Glomerular visceral epithelial cell (primary cell): ENCODE measurements around the gene RHCE.
"Not testable (repeated sequence)": the region's sequence is repeated elsewhere in the genome, so short reads cannot be mapped to it uniquely, and the experiment has no call there.

Experiments
- DNase-seq: peaks from one replicate; pipeline ENCODE4 v3.0.0-alpha.2; 2016; ENCODE audit errors: extremely low spot score

The RHCE gene

DNA sequence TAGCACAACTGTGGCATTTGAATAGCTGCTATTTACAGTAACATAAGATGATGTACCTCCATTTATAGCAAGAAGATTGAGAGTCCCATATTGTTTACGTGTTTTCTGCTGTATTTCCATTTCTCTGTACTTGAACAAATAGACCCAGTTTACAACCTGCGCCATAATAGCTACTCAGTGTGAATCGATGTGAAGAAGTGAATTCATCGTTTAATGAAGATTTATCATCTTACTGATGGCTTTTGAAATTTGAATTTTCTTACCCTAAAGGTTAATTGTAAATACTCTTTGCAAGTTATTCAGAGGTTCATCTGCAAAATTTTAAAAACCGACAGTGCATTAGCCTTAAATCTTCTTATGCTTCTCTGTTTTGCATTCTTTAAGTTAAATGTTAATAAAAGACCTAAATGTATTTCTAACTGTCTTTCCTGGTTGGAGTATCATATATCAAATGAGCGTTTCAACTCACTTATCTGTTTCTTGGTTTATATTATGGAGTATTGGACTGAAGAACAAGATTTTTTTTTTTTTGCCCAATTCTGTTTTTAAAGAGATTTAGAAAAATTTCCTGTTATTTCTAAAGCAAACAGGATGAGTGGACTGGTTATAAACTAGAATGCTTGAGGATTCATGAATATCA lies 12.2 kb upstream of the RHCE start:
- no peak for DNase-seq

DNA sequence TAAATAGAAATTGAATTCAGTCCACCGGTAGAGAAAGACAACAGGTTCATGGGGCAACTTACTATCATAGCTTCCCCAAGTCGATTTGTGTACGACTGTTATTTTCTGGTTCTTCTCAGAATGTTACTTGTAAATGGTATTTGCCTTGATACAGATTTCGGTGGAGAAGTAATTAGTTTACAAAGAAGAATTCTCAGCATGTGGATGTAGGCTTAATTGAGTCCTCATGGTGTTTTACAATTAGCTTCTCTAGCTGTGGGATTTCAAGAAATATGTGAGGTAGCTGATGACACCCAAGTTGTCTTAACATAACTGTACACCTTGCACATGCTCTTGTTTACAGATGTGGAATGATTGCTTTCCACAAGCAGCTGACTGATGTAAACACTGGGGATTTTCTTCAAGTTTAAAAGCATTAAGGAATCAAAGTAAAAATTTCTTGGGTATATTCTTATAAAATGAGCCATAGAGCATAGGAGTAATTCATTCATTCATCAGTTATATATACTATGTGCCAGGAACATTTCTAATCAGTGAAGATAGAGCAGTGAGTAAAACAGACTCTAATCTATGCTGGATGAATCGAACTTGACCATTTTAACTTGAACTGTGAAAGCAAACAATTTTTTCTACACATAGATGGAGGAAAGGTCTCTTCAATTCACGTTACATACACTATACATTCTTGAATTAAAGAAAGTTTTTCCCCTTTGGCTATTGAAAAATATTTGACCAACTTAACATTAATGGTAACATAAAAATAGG lies 11.5 kb upstream of the RHCE start:
- no peak for DNase-seq

DNA sequence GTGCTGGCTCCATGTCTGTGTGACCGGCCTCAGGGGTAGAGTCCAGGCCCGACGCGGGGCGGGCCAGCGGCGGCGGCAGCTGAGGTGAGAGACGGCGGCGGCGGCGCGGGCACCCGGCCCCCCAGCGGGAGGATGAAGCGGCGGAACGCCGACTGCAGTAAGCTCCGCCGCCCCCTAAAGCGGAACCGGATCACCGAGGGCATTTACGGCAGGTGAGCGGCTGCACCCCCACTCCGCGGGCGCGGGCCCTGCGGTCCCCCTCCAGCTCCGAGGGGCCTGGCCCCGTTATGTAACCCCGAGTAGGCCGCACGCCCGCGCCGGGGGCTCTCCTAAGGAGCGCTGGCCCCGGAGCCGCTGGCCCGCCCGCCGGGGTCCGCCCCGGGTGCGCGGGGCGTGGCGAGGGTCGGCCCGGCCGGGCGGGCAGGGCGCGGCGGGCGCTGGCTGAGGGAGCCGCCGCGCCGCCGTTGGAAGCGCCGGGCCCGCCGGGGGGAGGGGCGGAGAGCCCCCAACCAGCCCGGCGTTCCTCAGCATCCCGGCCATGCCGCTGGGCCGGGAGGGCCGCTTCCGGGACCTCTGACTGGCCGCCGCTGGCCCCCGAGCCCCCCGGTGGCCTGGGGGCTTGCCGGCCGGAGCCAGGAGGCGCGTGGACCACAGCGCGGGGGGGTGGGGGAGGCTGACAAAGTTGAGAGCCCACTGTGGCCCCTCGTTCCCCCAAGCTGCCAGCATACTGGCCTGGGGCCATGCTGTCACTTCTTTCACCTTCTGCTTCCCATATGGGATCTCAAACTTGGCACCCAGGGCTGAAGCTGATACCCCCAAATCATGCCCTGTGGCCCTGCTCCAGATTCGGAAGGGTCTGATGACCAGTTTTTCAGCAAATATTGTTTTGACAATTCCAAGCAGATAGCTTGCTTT lies 10.6 kb upstream of the RHCE start:
- no peak for DNase-seq

DNA sequence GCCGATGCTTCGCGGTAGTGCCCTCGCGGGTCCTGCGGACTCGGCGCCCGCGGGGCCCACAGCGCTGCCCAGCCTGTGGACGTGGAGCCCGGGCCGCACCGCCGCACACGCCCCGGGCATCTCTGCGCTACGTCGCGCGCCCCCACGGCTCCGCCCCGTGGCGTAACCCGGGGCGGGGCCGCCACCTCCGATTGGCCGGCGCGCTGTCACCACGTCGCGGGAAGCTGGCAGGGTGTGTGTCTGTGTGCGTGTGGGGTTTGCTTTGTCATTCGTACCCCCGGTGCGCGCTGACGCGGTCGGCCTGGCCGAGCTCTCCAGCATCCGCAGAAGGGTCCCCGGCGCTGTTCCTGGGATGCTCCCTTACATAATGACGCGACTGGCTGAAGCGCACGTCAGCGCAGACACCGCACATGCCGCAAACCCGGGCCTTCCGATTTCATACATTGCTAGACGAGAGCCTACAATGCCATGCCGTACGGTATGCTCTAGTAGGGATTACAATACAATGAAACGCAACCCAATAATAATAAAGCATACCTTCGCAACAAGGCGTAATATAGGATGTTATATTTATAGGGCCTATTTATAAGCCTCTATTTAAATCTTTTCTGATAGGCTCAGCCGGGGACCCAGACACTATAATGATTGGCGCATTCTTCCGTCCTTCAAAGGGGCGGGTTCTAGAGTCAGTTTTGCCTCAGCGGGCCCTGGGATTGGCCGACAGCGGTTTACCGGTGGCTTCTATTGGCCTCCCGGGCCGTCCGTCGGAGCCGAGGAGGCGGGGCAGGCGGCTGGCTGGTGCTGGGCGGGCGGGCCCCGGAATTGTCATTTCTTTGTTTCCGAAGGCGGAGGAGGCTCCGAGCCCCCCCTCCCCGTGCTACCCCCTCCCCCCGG lies 9.7 kb upstream of the RHCE start, which contains the start of gene MACO1:
TSS of gene MACO1 (plus strand) at position 825 of the 894 bp plus-strand sequence. CDS start 202 bp downstream, outside the sequence.
- peak; percentile 95 for DNase-seq

DNA sequence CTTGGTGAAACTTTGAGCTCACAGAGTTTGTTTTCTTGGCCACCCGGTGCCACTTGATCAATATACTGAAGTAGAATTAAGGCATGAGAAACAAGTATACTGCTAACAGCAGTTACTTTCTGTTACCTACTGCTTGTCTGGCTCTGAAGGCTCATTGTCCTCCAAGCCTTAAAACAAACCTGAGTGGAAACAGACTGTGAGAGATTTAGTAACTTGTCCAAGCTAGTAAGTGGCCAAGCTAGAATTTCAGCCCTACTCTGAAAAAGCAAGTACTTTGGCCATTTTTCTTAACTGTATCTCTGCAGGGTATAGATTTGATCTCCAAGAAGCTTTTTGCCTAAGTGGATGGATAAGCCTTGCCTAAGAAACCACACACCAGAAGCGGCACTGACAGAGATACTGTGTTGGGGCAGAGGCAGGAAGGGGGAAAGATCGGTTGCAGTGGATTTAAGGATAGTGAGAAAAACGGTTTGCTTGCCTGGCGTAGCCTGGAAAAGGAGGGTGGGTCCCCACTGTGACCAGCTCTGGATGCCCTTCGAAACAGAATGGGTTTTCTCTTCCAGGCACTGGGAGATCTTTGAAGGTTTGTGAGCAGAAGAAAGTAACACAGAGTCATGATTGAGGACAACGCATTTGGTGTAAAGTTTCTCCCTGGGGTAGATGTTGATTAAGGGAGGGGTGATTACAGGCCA lies 8.0 kb upstream of the RHCE start:
- DNase-seq: no peak

DNA sequence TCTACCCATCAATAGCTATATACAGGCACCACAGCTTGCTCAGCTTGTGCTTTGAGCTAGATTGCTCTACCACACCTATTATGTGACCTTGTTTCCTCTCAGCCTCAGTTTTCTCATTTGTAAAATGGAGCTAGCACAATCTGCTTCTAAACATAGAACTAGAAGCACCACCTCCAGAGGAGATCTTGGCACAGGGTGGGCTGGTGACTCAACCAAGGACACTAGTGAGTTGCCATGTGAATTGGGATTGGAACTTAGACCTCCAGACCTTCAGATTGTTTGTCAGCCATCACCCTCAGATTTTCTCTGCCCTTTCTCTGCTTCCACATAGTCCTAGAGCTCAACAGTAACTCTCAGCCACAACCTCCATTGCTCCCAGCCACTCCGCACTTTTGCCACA lies 7.1 kb upstream of the RHCE start:
- no peak for DNase-seq

DNA sequence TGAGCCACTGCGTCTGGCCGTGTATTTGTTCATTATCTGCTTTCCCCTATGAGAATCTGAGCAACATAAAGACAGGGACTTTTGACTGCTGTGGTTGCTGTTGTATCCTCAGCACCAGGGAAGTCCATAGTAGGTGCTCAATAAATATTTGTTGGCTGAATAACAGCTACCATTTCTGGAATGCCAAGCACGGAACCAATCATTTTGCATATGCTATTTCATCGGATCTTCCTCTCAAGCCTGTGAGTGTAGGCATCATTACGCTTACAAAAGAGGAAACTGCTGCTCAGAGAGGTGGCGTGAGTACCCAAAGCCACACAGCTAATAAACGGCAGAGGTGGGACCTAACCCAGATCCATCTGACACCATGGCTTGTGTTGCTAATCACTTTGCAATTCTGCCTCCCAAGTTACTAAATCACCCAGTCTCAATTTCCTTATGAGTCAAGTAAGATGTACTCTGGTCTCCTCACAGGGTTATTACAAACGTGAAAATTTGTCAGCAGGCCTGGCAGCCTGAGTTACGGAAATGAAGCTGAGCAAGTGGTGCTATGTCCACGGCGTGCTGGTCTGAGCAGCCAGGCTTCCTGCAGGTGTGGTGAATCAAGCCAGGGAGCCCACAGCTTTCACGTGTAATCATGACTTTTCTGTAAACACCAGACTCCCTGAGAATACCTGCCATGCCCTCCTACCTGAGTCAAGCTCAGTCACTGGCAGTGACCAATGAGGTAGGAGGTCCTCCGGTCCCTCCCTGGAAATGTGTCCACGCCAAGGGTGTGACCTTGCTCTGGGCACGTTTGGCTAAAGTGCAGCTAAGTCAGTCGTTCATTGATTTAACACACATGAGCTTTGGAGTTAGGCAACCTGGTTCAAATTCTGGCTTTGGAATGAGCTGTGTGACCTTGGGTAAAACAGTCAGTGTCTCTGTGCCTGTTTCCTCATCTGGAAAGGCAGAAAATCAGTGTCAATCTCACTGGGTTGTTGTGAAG lies 4.8 kb upstream of the RHCE start:
- no peak for DNase-seq

DNA sequence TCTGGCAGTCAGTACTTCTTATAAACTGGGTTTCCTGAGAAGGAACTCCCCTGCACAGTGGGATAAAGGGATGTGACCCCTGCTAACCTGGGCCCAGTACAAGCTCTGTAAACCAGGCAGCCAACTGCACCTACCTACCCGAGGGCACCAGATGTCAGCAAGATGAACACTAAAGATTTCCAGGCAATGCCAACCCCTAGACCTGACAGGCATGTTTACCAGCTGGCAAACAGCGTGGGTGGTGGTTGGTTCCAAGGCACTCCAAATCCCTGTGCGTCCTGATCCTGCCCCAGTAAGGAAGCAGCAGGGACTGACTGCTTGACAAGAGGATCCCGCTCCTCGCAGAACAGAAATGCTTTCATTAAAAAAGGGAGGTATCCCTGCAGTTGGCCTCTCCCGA lies 2.6 kb upstream of the RHCE start:
- not testable (repeated sequence) for DNase-seq

DNA sequence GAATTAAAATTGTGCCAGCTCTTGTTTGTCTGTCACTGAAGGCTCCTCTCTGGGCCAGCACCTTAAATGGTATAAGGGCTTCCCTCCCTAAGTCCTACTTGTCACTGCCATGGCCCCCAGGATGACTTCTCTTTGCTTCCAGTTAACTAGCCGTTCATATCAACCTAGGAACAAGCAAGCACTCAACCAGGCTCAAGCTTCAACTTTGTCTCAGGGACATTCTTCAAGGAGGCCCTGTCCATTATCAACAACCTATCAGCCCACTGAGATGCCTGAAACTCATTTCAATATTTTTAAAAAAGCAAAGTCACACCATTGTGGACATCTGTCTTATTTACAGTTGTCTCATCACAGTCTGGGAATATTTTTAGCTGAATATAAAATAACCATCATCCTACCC lies 1.3 kb downstream of the RHCE start:
- not testable (repeated sequence) for DNase-seq

DNA sequence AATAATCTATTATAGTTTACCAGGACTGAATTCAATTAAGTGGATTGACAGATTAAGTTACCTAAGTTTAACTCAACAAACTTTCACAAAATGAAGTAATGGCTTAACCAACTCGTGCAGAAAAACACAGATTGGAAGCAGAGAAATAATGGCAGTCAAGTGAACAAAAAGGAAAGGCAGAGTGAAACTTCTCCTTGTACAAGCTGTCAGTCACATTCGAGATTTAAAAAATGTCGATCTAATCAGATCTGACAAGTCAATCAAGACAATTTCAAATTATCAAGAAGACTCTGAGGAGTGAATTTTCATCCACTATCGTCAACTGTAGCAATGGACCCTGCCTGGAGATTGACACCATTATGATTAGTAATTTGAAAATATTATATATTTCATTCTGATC lies 3.3 kb downstream of the RHCE start:
- not testable (repeated sequence) for DNase-seq

DNA sequence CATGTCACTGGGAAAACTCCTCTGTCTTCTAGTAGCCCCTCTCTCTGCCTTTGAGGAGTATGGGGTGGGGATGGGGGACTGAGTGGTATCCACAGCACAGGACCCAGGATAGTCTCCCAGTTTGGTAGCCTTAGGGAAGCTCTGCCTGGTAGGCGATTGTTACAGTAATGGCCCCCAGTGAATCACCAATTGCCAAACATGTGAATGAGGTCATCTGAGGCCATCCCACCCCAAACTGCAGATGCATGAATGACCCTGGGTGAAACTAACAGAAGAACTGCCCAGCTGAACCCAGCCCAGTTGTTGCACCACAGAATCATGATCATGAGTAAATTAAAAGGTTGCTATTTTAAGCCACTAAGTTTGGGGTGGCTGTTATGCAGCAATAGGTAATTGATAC lies 6.0 kb downstream of the RHCE start:
- not testable (repeated sequence) for DNase-seq

DNA sequence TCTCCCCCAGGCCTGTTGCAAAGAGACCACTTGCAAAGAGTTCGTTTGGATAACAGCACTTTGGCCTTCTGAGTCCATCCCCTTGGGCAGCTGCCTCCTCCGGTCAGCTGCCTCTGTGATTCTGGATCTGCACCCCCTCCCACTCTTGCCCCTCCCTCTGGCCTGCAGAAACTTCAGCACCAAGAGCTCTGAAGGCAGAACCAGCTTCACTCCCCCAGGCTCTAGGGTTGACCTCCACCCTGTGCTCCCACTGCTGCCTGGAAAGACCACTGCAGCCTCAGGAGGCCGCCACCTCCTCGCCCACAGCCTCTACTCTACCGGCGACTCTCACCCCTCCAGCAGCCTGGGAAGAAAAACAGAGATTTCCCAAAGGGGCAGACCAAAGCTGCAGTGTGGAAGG lies 6.5 kb downstream of the RHCE start:
- not testable (repeated sequence) for DNase-seq

DNA sequence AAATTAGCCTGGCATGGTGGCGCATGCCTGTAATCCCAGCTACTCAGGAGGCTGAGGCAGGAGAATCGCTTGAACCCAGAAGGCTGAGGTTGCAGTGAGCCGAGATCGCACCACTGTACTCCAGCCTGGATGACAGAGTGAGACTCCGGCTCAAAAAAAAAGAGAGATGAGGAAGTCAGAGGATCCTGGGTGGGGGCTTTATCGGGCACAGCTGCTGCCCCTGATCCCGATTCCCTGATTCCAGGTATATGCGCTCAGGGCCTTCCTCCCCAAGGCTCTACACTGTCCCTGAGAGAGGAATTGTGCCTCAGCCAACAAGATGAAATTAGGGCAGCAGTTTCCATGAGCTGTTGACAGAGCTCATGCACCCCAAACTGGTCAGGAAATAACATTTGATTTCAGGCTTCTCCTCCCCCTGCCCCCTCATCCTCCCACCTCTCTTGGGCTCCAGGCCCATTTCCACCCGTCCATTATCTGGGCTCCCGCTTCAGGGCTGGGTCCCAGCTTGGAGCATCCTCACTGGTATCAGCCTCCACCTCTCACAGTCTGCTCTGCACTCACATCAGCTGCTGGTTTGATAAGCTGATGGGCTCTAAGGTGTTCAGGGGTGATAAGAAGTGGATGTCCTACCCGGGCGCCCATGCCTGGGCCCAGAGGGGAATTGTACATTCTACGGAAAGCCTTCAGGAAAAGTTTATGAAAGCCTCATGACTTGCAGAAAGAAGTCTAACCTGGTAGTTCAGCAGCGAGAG lies 7.6 kb downstream of the RHCE start:
- not testable (repeated sequence) for DNase-seq

DNA sequence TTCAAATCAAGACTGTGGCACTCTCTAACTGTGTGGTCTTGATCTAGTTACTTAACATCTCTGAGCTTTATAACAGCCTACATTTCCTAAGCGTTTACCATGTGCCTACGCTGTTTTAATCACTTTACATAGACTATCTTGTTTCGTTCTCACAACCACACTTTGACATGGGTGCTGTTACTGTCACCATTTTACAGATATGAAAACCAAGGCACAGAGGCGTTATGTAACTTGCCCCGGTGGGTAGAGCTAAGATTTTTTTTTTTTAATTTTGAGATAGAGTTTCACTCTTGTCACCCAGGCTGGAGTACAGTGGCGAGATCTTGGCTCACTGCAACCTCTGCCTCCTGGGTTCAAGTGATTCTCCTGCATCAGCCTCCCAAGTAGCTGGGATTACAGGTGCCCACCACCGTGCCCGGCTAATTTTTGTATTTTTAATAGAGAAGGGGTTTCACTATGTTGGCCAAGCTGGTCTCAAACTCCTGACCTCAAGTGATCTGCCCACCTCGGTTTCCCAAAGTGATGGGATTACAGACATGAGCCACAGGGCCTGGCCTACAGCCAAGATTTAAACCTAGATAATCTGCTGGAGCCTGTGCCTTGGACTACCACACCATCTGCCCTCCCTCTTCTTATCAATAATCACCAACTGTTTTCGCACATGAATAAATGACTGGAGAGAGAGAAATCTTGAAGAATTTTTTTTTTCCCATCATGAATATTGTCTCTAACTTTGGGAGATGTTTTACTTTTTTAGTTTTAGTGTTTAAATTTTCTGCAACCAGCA lies 10.8 kb downstream of the RHCE start:
- DNase-seq: not testable (repeated sequence)

DNA sequence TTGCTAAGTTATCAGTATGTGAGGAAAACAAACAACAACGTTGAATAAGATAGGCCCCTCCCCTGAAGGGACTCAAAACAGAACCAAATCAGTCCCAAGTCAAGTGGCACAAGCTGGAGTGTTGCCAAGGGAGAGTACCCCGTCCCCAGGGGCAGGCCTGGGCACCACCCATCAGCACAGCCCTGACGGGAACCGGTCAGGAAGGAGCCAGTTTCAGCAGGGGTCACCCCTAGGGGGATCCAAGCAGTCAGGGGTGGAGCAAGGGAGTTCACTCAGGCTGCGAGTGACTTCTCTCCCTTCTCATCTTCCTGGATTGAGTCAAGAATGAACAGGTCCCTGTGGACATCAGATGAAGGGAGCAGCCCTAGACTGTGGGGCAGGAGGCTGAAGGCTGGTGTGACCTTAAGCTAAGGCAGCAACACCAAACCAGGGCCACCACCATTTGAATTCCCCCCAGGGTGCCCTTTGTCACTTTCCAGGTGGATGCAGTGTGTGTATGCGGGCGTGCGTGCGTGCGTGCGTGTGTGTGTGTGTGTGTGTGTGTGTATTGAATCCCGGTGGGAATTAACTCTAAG lies 14.8 kb downstream of the RHCE start:
- not testable (repeated sequence) for DNase-seq

DNA sequence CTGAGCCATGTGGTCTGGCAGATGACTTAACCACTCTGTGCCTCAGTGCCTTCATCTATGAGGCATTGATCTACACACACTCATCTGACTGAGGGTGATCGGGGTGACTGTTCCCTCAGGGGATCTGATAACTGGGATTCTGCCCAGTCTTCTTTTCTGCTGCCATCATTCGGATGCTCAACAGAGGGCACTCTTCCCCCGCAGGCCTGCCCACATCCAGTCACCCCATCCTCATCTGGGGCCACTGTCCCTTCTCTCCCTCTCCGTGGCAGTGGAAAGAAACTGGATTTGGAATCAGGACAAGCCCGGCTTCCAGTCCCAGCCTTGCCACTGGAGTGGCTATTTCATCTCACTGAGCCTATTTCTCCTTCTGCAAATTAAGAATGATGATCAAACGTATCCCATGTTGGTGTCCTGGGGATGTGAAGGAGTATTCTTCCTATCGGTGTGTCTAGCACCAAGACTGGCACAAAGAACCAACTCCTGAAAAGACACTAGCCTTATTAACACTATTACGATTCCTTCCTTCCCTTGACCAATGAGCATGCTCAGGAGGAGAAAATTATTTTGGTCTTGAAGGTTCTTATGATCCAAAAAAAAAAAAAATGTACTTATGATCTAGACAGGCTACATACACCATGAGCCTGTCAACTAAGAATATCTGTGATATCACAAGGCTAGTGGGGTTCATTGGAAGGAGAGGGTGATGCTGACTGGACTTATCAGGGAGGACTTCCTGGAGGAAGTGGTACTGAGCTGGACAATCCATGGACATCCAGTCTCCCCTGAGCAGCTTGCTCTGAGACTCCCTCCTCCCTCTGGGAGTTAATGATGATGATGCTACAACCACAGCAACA lies 17.4 kb downstream of the RHCE start:
- DNase-seq: not testable (repeated sequence)
